GM12878 (cell line): ENCODE results near the gene DYSF.

Experiments
- ASH2L ChIP-seq: fragments of 300-600, 200-600 bp; sonication (generic); IDR thresholded peaks from 2 replicates; pipeline ENCODE4 v1.6.1; 2017; ENCODE audit warnings: low read depth, mild to moderate bottlenecking, borderline replicate concordance
- CBX3 ChIP-seq: fragments of 200-600 bp; sonication (generic); IDR thresholded peaks from 2 replicates; pipeline ENCODE4 v1.6.1; 2016; ENCODE audit warnings: low read depth, borderline replicate concordance
- CREB1 ChIP-seq: IDR thresholded peaks from 2 replicates; pipeline ENCODE4 v1.6.1; 2012; ENCODE audit warnings: low read depth, mild to moderate bottlenecking, inconsistent platforms
- CTCF ChIP-seq, 3 experiments: IDR thresholded peaks in 2 of 3; conservative IDR thresholded peaks in 1 of 3; 2 replicates each; pipeline ENCODE4 v1.5.1; 2011; ENCODE audit warnings: low read depth in 3 of 3, low read length in 3 of 3, mild to moderate bottlenecking in 3 of 3, control low read depth in 2 of 3, moderate library complexity in 2 of 3, inconsistent platforms in 1 of 3, mixed read lengths in 1 of 3; ENCODE audit not compliant: control insufficient read depth in 2 of 3, insufficient read depth in 1 of 3; ENCODE audit errors: extremely low read depth in 1 of 3
- ETV6 ChIP-seq, 2 experiments: fragments of 450-650 bp in 1 of 2; IDR thresholded peaks in 1 of 2; conservative IDR thresholded peaks in 1 of 2; 2 replicates each; pipeline ENCODE4 v1.6.1; 2014; ENCODE audit warnings: antibody characterized with exemption in 1 of 2, borderline replicate concordance in 1 of 2, low read depth in 1 of 2, mild to moderate bottlenecking in 1 of 2, moderate library complexity in 1 of 2
- GABPA ChIP-seq: IDR thresholded peaks from 2 replicates; pipeline ENCODE4 v1.6.1; 2014; ENCODE audit warnings: antibody characterized with exemption, low read depth, mild to moderate bottlenecking, inconsistent platforms
- KLF5 ChIP-seq: fragments of 450-650 bp; IDR thresholded peaks from 2 replicates; pipeline ENCODE4 v1.6.1; 2014; ENCODE audit warnings: mild to moderate bottlenecking; ENCODE audit not compliant: partially characterized antibody

- no peak for TF ChIP-seq ETV6 (conservative IDR thresholded peaks at IDR 0.05 in 1 of 2, IDR thresholded peaks at IDR 0.05 in 1 of 2; ENCODE audit: borderline replicate concordance in 1 of 2, low read depth in 1 of 2)
- TF ChIP-seq ASH2L, result no peak
- TF ChIP-seq CTCF (IDR thresholded peaks at IDR 0.05 in 2 of 3, conservative IDR thresholded peaks at IDR 0.05 in 1 of 3; ENCODE audit: control insufficient read depth in 2 of 3, extremely low read depth in 1 of 3, insufficient read depth in 1 of 3, low read depth in 3 of 3, low read length in 3 of 3), result no peak
- no peak for TF ChIP-seq CREB1
- no peak for TF ChIP-seq KLF5
- no peak for TF ChIP-seq CBX3
- TF ChIP-seq GABPA, result no peak
Measured at GRCh38 chr2:71561441-71562267, 108.3 kb downstream of the DYSF start.
